GM15510 (cell line): ENCODE results near the gene ATP4B.

Experiments
- POLR2A ChIP-seq: IDR thresholded peaks from 3 replicates; pipeline ENCODE4 v1.6.1; 2011; ENCODE audit warnings: borderline replicate concordance; ENCODE audit not compliant: insufficient read length; ENCODE audit errors: extremely low read depth

ATP4B gene

GRCh38 chr13:113628291-113629270 lies 29.4 kb downstream of the ATP4B start:
- no peak for TF ChIP-seq POLR2A

- TF ChIP-seq POLR2A = no peak
Observed at GRCh38 chr13:113627136-113627535, 30.9 kb downstream of the ATP4B start.

DNA sequence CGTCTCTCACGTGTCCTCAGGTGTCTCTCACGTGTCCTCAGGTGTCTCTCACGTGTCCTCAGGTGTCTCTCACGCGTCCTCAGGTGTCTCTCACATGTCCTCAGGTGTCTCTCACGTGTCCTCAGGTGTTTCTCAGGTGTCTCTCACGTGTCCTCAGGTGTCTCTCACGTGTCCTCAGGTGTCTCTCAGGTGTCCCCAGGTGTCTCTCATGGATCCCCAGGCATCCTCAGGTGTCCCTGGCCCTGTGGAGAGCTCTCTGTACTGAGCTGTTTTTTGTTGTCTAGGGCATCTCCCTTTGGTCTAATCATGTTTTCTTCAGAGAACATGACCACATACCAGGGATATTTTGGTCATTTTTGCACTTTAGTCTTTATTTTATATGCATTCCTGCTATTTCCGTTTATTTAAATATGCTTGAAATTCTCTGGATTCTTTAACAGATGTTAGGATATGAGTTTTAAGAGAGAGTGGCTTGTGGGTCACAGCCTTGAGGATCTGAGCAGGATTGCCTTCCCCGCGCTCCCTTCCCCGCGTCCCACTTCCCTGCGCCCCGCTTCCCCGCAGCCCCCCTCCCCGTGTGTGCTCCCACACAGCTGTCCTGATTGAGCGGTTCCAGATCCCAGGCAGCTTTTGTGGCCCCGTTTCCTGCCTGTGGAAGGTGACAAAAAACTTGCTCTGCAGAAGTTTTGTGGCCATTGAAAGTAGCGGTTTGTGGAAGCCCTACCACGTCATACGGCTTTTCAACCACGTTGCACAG lies 31.9 kb downstream of the ATP4B start:
- TF ChIP-seq POLR2A = no peak

GRCh38 chr13:113624235-113624587 lies 33.8 kb downstream of the ATP4B start:
- no peak for TF ChIP-seq POLR2A

- no peak for TF ChIP-seq POLR2A
Observed at GRCh38 chr13:113623491-113624234, 34.3 kb downstream of the ATP4B start.

GRCh38 chr13:113622791-113623490 lies 35.1 kb downstream of the ATP4B start:
- no peak for TF ChIP-seq POLR2A

DNA sequence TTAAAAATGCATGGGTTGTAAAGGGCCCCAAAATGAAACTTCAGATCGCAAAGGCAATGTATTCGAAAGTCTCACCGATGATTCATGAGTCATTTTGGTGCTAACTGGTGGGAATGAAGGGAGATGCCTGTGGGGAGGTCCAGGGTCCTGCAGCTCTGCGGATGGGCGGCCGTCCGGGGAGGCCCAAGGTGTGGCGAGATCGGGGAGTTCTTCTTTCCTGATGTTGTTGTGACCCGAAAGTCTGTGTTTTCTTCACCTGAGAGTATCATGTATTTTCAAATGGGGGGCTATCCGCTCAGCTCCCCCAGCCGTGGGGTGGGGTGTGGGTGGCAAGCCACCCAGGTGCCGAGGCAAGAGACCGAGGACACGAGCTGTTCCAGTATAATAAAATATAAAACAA lies 37.0 kb downstream of the ATP4B start:
- no peak for TF ChIP-seq POLR2A

DNA sequence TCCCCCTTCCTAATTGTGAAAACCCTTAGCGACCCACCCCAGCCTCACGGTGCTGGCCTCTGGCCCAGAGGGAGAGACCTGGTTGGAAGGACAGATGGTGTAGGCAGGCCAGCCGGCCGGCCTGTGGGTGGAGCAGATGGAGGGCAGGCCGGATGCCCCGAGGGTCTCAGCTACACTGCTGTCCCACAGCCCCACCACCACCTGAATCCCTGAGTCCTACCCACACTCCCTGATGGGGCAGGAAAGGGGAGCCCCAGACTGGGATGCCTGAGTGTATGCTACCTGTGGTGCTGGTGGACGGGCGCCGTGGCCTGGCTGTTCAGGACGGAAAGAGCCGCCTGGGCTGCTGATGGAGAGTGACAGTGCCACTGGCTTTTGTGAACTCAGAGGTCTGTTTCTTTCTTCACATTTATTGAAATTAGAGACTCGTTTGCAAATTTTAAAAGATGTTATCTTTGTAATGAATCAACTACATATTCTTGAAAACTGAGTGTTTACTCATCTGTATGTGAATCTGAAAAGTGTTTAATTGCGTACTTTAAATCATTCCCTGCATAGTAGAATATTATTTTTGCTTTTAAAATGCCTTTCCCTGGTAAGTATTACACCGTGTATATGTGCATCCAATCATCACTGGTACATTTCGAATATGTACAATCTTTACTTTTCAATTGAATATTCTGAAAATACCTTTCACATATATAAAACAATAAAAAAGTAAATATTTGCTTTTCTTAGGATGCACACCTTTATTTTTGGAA lies 37.8 kb downstream of the ATP4B start:
- no peak for TF ChIP-seq POLR2A

DNA sequence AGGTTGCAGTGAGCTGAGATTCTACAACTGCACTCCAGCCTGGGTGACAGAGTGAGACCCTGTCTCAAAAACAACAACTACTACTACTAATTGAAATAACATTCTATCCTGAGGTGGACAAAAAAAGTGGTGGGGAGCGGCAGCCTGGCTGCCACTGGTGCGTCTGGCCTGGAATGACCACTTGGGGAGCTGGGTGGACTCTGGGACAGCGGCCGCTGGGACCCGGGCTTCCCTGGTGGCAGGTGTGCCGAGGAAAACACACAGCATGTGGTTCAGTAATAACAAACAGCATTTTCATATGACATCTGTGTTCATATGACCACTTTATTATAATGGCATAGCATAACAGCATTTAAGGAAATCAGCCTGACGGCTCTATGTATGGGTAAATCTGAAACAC lies 39.5 kb downstream of the ATP4B start:
- no peak for TF ChIP-seq POLR2A

DNA sequence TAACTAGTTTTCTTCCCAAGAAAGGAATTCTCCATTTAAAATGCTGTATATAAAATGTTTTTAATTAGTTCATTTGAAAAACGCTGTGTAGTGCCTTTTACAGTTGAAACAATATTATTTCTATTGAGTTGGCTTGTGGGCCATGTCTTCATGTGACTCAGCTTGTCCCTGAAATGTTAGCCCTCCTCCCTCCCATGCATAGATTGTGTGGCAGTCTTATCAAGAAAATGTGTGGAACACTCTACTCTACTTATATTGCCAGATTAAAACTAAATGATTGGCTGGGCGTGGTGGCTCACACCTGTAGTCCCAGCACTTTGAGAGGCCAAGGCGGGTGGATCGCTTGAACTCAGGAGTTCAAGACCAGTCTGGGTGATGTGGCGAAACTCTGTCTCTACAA lies 40.0 kb downstream of the ATP4B start:
- no peak for TF ChIP-seq POLR2A

GRCh38 chr13:113616991-113617749 lies 40.8 kb downstream of the ATP4B start:
- no peak for TF ChIP-seq POLR2A

DNA sequence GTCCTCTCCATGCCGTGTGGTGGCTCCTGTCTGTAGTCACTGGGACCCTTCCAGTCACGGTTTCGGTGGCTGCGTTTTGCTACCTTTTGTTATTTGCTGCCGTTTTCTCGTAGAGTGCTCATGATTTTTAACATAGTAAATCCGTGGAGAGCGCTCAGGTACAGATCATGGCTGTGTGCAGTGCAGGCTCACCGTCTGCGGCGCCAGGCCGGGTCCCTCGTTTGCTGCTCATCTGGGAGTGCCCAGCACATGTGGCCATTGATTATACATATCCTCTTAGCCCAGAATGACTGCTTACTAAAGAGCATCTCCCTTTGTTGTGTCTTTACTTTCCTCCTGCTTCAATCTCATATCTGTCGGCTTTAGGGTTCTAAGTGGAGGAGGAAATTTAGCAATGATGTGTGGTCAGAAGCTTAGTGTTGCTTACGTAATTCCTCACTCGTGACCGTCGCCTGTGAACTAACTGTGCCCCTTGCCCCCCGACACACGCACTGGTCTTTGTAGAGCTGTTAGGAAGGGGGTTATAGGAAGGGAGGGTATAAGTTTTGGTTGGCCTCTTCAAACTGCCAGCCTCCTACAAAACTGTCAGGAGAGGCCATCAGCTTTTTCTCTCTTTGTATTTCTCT lies 41.6 kb downstream of the ATP4B start:
- TF ChIP-seq POLR2A = no peak

DNA sequence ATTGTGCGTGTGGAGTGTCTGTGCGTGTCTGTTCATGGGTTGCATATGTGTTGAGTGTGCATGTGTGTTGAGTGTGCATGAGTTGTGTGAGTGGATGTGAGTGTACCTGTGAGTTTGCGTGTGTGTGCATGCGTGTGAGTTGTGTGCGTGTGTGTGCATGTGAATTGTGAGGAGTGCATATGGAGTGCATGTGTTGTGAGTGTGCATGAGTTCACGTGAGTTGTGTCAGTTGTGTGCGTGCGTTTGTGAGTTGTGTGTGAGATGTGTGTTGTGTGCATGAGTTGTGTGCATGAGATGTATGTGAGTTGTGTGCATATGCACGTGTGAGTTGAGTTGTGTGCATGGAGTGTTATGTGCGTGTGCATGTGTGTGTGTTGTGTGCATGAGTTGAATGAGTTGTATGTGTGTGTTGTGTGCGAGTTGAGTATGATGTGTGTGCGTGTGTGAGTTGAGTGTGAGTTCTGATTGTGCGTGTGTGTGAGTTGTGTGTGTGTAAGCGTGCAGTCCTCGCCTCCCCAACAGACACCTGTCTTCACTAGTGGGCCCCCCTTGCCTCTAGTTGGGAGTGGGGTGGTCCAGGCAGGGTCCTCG lies 44.1 kb downstream of the ATP4B start:
- no peak for TF ChIP-seq POLR2A

GRCh38 chr13:113612607-113613006 lies 45.4 kb downstream of the ATP4B start:
- TF ChIP-seq POLR2A = no peak
